ENCODE data around the gene GLRX3. TPM values are rescaled to one million over a fixed set of nuclear protein-coding genes. Genes with fewer than 3 reads are reported as not detected.

The GLRX3 gene
- total RNA-seq, 1 donor from 2014 or later, result 74.6 TPM

GRCh38 chr10:130188195-130189175 lies 52.3 kb downstream of the GLRX3 start:
- no peaks in the 10 kb centered on the region for H3K9me3 Mint-ChIP-seq
- H3K4me1 Mint-ChIP-seq, result no peaks in the 10 kb centered on the region
- H3K27me3 Mint-ChIP-seq (ENCODE audit: low read depth), result no peaks in the 10 kb centered on the region
- DNase-seq (ENCODE audit: low spot score in 2 of 2, unreplicated experiment in 2 of 2), result no peak
- no peak for TF ChIP-seq CTCF (IDR thresholded peaks at IDR 0.05; ENCODE audit: unreplicated experiment)
- H3K27ac Mint-ChIP-seq, result no peak overlapping the region
- no peak overlapping the region for H3K4me3 Mint-ChIP-seq
- H3K36me3 Mint-ChIP-seq, result peaks cover 13% of the 10 kb centered on the region

GRCh38 chr10:130189608-130190054 lies 53.4 kb downstream of the GLRX3 start:
- Mint-ChIP-seq H3K36me3 (peaks cover 9% of the 10 kb centered on the region), H3K27me3 (ENCODE audit: low read depth) (no peaks in the 10 kb centered on the region), H3K9me3 (no peaks in the 10 kb centered on the region), H3K4me1 (peaks cover 2% of the 10 kb centered on the region), H3K27ac (no peak overlapping the region), H3K4me3 (no peak overlapping the region)
- TF ChIP-seq CTCF (IDR thresholded peaks at IDR 0.05; ENCODE audit: unreplicated experiment), result no peak
- DNase-seq (ENCODE audit: low spot score in 2 of 2, unreplicated experiment in 2 of 2), result no peak

- H3K9me3 Mint-ChIP-seq, result no peaks in the 10 kb centered on the region
- H3K36me3 Mint-ChIP-seq, result peaks cover 7% of the 10 kb centered on the region
- no peaks in the 10 kb centered on the region for H3K27me3 Mint-ChIP-seq (ENCODE audit: low read depth)
- H3K27ac Mint-ChIP-seq, result no peak overlapping the region
- peak; percentile 91 to 98 for DNase-seq (ENCODE audit: low spot score in 2 of 2, unreplicated experiment in 2 of 2)
- peak overlapping the region; percentile 26 for H3K4me3 Mint-ChIP-seq
- peaks cover 2% of the 10 kb centered on the region for H3K4me1 Mint-ChIP-seq
- peak; percentile 100 for TF ChIP-seq CTCF (IDR thresholded peaks at IDR 0.05; ENCODE audit: unreplicated experiment)
These were observed 54.0 kb downstream of the GLRX3 start for GRCh38 chr10:130190055-130190736.

DNA sequence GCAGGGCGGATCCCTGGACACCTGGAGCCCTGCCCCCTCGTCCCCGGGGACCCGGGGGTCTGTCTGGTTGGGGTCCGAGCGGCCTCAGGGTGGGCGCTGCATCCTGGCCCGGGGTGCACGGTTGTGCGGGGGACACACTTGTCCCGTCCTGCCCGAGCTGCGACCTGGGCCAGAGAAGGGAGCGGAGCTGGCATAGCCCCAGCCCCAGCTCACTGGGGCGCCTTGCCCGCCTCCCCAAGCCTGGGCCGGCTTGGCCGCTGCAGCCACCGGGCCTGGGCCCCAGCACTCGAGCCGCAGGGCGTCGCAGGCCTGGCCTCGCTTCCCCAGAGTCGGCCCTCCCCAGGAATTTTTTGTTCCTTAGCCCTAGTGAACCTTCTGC lies 54.5 kb downstream of the GLRX3 start:
- Mint-ChIP-seq H3K36me3 (peaks cover 2% of the 10 kb centered on the region), H3K9me3 (no peaks in the 10 kb centered on the region), H3K27me3 (ENCODE audit: low read depth) (no peaks in the 10 kb centered on the region), H3K27ac (no peak overlapping the region), H3K4me1 (peaks cover 2% of the 10 kb centered on the region), H3K4me3 (peak overlapping the region; percentile 55)
- no peak for TF ChIP-seq CTCF (IDR thresholded peaks at IDR 0.05; ENCODE audit: unreplicated experiment)
- DNase-seq (ENCODE audit: low spot score in 2 of 2, unreplicated experiment in 2 of 2), result no peak

- DNase-seq (ENCODE audit: low spot score in 2 of 2, unreplicated experiment in 2 of 2), result no peak
- Mint-ChIP-seq H3K4me1 (peaks cover 2% of the 10 kb centered on the region), H3K36me3 (no peaks in the 10 kb centered on the region), H3K9me3 (no peaks in the 10 kb centered on the region), H3K27ac (no peak overlapping the region), H3K27me3 (ENCODE audit: low read depth) (no peaks in the 10 kb centered on the region), H3K4me3 (peak overlapping the region; percentile 55)
- no peak for TF ChIP-seq CTCF (IDR thresholded peaks at IDR 0.05; ENCODE audit: unreplicated experiment)
These were observed 55.2 kb downstream of the GLRX3 start for GRCh38 chr10:130191380-130191779.

All from mesothelial cell of epicardium (in vitro differentiated cells).